GM19099 (cell line): Measurements from ENCODE around the gene RADX.

ENCODE experiments used
- POLR2A ChIP-seq: IDR thresholded peaks from 3 replicates; pipeline ENCODE4 v1.6.1; 2011; ENCODE audit warnings: low read depth; ENCODE audit not compliant: insufficient read length; ENCODE audit errors: extremely low read depth

Gene RADX

GRCh38 chrX:106611679-106612392 lies at the start of gene RADX:
Gene RADX (plus strand): TSS chrX:106611978. CDS start chrX:106612081, 103 bp downstream.
- peak; percentile 53 for TF ChIP-seq POLR2A

- TF ChIP-seq POLR2A = no peak
Observed at GRCh38 chrX:106564986-106565385, 46.8 kb upstream of the RADX start.

- no peak for TF ChIP-seq POLR2A
Observed at GRCh38 chrX:106566362-106566761, 45.4 kb upstream of the RADX start.

GRCh38 chrX:106581856-106582255 lies 29.9 kb upstream of the RADX start:
- no peak for TF ChIP-seq POLR2A

GRCh38 chrX:106585478-106585877 lies 26.3 kb upstream of the RADX start:
- TF ChIP-seq POLR2A = no peak

- TF ChIP-seq POLR2A = no peak
Observed at GRCh38 chrX:106588801-106589200, 23.0 kb upstream of the RADX start.

- TF ChIP-seq POLR2A = no peak
Observed at GRCh38 chrX:106599411-106599810, 12.4 kb upstream of the RADX start.

- no peak for TF ChIP-seq POLR2A
Observed at GRCh38 chrX:106606571-106606970, 5.2 kb upstream of the RADX start.

GRCh38 chrX:106608016-106608415 lies 3.8 kb upstream of the RADX start:
- no peak for TF ChIP-seq POLR2A

GRCh38 chrX:106611317-106611678 lies 480 bp upstream of the RADX start:
- TF ChIP-seq POLR2A = no peak

GRCh38 chrX:106612393-106612763 lies 600 bp downstream of the RADX start:
- no peak for TF ChIP-seq POLR2A

GRCh38 chrX:106613277-106613676 lies 1.5 kb downstream of the RADX start:
- no peak for TF ChIP-seq POLR2A

- TF ChIP-seq POLR2A = no peak
Observed at GRCh38 chrX:106615041-106615440, 3.3 kb downstream of the RADX start.

- TF ChIP-seq POLR2A = no peak
Observed at GRCh38 chrX:106619797-106620196, 8.0 kb downstream of the RADX start.

- no peak for TF ChIP-seq POLR2A
Observed at GRCh38 chrX:106621836-106622235, 10.1 kb downstream of the RADX start.

- no peak for TF ChIP-seq POLR2A
Observed at GRCh38 chrX:106626789-106627188, 15.0 kb downstream of the RADX start.

- TF ChIP-seq POLR2A = no peak
Observed at GRCh38 chrX:106631615-106632014, 19.8 kb downstream of the RADX start.
